Rectal smooth muscle tissue (tissue), 1 donor: ENCODE data around the gene DSCAM.

Source experiments
- H3K27ac ChIP-seq: one replicate; pipeline ENCODE4 v1.7.0; 2013; ENCODE audit warnings: low read depth, low read length, inconsistent platforms
- H3K27me3 ChIP-seq: one replicate; pipeline ENCODE4 v1.7.0; 2013; ENCODE audit warnings: low read length; ENCODE audit not compliant: control insufficient read depth, insufficient read depth
- H3K36me3 ChIP-seq: one replicate; pipeline ENCODE4 v1.7.0; 2013; ENCODE audit warnings: low read length; ENCODE audit not compliant: control insufficient read depth, insufficient read depth
- H3K4me1 ChIP-seq: one replicate; pipeline ENCODE4 v1.7.0; 2013; ENCODE audit warnings: low read length; ENCODE audit not compliant: control insufficient read depth, insufficient read depth
- H3K4me3 ChIP-seq: one replicate; pipeline ENCODE4 v1.7.0; 2013; ENCODE audit warnings: low read length
- H3K9ac ChIP-seq: one replicate; pipeline ENCODE4 v1.7.0; 2013; ENCODE audit warnings: low read length

Gene DSCAM

DNA sequence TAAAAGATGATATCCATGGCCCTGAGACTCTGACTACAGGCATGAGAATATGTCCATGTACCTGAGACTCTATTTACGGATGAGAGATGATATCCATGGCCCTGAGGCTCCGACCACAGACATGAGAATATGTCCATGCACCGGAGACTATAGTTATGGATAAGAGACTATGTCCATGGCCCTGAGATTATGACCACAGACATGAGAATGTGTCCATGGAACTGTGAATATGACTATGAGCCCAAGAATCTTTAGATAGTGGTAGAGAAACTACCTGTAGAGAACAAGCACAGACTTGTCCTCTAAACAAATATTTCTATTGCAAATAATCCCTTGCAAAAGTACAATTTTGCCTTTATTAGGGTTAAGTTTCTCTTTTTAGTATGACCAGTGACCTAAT lies 716.5 kb downstream of the DSCAM start:
- Histone ChIP-seq H3K4me3 (no peak overlapping the region), H3K36me3 (no peaks in the 10 kb centered on the region), H3K27me3 (no peaks in the 10 kb centered on the region), H3K4me1 (no peaks in the 10 kb centered on the region), H3K9ac (no peak overlapping the region), H3K27ac (no peak overlapping the region)

DNA sequence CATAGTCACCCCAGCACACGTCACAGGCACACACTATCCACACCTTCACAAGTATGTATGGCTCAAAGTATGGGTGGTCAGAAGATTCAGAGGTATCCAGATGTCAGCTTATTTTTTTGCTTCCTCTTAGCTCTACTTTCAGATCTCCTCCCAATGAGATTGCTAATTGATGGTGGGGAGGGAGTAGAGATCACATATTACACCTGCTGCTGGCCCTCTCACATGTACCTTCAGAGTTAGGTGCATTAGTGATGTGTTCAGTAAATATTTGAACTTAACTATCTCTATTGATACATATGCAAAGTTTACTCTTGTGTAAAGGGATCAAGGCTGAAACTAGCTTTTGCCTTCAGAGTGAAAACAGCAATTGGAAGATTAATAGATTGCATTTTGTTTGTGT lies 717.1 kb downstream of the DSCAM start:
- Histone ChIP-seq H3K9ac (no peak overlapping the region), H3K36me3 (no peaks in the 10 kb centered on the region), H3K4me1 (no peaks in the 10 kb centered on the region), H3K4me3 (no peak overlapping the region), H3K27ac (no peak overlapping the region), H3K27me3 (no peaks in the 10 kb centered on the region)

DNA sequence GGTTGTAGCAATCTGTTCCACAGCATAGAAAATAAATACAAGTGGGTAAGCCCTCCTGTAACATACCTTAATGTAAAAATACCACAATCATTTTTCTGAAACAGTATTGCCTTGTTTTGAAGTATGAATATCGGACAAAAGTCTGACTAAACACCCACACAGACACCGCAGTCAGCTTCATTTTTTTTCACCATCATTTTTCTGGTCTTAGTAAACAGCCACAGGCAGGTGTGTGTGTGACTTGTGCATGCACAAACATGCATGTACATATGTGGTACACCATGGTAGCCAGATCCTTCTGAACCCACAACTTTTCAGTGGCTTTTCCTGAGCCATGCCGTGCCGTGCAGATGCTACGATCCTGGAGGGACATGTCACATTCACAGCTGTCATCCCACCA lies 718.1 kb downstream of the DSCAM start:
- H3K9ac ChIP-seq = no peak overlapping the region
- H3K27ac ChIP-seq = no peak overlapping the region
- H3K4me3 ChIP-seq = no peak overlapping the region
- H3K4me1 ChIP-seq = no peaks in the 10 kb centered on the region
- no peaks in the 10 kb centered on the region for H3K36me3 ChIP-seq
- no peaks in the 10 kb centered on the region for H3K27me3 ChIP-seq

DNA sequence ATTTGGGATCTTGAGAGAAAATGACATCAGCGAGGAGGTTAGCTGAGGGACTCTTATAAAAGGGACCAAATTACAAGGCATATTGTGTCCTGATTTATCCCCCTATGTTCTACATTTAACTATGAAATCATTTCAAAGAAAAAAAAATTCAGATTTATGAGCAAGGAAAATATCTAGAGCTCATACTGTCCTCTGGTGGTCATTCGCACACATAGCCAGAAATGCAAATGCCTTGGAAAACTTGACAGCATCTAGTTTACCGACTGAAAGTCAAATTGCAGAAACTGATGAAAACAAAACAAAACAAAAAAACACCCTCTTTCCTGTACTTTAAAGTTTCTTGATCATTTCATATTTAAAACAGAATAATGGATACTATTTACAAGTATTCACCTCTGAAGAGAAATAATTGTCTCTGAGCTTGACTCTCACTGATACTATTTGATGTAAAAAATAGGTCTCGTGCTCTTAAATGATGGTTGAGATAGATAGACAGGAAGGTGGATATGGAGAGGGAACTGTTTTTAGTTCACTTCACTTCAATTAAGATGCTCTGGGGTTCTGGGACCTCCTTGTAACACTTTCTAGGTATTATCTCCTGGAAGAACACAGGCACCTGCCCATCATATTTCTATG lies 725.9 kb downstream of the DSCAM start:
- Histone ChIP-seq H3K4me3 (no peak overlapping the region), H3K27me3 (no peaks in the 10 kb centered on the region), H3K9ac (no peak overlapping the region)

DNA sequence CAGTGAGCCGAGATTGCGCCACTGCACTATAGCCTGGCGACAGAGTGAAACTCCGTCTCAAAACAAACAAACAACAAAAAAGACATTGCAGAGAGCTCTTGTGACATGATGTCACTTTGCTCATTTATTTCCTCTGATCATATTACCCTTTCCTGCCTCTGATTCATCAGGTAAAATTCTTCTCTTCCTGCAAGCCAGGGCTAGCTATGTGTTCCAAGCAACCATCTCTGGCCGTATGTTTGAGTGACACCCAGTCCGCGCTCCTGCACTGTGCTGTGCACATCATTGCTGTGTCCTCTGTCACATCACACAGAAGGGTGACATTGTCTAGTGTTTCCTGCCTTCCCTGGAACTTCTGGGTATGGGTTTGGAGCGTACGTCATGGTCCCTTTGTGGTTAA lies 728.4 kb downstream of the DSCAM start:
- H3K4me3 ChIP-seq = no peak overlapping the region
- no peak overlapping the region for H3K27ac ChIP-seq
- H3K27me3 ChIP-seq = no peaks in the 10 kb centered on the region
- no peaks in the 10 kb centered on the region for H3K36me3 ChIP-seq
- no peak overlapping the region for H3K9ac ChIP-seq
- no peaks in the 10 kb centered on the region for H3K4me1 ChIP-seq

More for the DNA sequence above, 725.9 kb downstream of the DSCAM start:
- Histone ChIP-seq H3K27ac (no peak overlapping the region), H3K36me3 (no peaks in the 10 kb centered on the region), H3K4me1 (no peaks in the 10 kb centered on the region)

DNA sequence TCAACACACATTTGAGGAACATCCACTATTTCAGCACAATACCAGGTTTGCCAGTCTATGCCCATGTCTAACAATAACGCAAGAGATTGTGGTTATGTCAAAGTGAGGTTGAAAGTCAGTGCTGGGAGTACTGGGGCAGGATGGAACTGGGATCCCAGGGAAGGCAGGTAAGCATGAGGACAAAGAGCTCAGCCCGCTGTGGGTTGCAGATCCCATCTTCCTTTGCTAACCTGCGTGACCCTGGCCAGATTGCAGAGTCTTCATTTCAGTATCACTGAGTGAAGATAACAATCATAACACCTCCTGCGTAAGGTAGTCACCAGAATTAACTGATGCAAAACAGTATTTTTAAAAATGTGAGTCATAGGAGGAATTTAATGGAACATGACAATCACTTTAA lies 729.7 kb downstream of the DSCAM start:
- no peaks in the 10 kb centered on the region for H3K36me3 ChIP-seq
- H3K27ac ChIP-seq = no peak overlapping the region
- no peak overlapping the region for H3K9ac ChIP-seq
- no peaks in the 10 kb centered on the region for H3K4me1 ChIP-seq
- H3K27me3 ChIP-seq = no peaks in the 10 kb centered on the region
- H3K4me3 ChIP-seq = no peak overlapping the region

DNA sequence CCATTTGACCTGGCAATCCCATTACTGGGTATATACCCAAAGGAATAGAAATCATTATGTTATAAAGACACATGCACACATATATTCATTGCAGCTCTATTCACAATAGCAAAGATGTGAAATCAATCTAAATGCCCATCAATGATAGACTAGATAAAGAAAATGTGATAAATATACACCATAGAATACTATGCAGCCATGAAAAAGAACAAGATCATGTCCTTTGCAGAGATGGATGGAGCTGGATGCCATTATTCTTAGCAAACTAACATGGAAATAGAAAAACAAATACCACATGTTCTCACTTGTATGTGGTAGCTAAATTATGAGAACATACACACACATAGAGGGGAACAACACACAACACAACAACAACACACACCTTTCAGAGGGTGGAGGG lies 731.2 kb downstream of the DSCAM start:
- H3K4me1 ChIP-seq = no peaks in the 10 kb centered on the region
- H3K27me3 ChIP-seq = no peaks in the 10 kb centered on the region
- H3K9ac ChIP-seq = no peak overlapping the region
- no peak overlapping the region for H3K4me3 ChIP-seq
- no peak overlapping the region for H3K27ac ChIP-seq
- H3K36me3 ChIP-seq = no peaks in the 10 kb centered on the region

DNA sequence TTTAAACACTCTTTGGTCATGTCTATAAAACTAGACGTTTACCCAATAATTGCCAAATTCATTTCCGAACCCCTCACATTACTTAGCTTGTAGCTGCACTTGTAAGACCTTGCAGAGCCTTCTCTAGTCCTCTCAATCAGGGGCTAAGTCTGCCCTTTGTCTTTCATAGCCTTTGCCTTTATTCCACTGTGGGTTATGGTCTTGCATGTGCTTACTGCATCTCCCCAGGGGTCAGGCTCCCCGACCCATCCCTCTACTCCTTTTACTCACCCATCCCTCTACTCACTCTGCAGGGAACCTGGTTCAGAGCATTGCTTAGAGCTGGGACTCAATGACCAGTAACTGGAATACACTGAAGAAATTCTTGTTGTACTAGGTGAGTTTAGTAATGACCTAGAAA lies 744.3 kb downstream of the DSCAM start:
- no peak overlapping the region for H3K27ac ChIP-seq
- no peak overlapping the region for H3K4me3 ChIP-seq
- no peak overlapping the region for H3K9ac ChIP-seq
- H3K27me3 ChIP-seq = no peaks in the 10 kb centered on the region
- no peaks in the 10 kb centered on the region for H3K4me1 ChIP-seq
- no peaks in the 10 kb centered on the region for H3K36me3 ChIP-seq

DNA sequence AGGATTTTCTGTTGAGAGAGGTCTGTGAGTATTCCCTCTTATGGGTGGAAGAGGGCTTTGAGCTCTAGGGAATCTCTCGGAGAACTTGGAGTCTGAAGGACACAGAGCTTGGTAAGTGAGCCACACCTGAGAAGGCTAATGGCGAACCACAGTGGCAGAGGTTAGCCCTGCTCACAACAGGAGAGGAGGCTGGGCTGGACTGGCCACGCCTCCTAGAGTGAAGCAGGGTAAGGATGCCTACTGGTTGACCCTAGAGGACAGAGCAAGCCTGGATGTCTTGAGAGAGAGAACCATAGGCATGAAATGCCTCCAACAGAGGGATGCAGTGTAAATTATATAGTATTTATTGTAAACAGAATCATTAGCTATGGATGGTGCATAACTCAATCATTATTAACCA lies 747.1 kb downstream of the DSCAM start:
- Histone ChIP-seq H3K4me3 (no peak overlapping the region), H3K4me1 (no peaks in the 10 kb centered on the region), H3K27ac (no peak overlapping the region), H3K27me3 (no peaks in the 10 kb centered on the region), H3K9ac (no peak overlapping the region), H3K36me3 (no peaks in the 10 kb centered on the region)

DNA sequence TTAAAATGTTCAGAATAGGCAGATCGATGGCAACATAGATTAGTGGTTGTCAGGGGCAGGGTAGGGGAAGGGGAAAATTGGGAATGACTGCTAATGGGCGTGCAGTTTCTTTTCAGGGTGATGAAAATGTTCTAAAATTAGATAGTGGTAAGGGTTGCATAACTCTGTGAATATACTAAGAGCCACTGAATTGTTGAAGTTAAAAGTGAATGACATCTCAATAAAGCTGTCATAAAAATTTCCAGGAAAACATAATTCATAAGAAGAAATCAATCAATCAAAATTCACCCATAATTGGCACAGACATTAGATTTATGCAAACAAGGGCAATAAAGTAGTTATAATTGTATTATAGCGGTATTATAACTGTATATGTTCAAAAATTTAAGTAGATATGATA lies 751.5 kb downstream of the DSCAM start:
- H3K36me3 ChIP-seq = no peaks in the 10 kb centered on the region
- no peak overlapping the region for H3K9ac ChIP-seq
- H3K27me3 ChIP-seq = no peaks in the 10 kb centered on the region
- no peaks in the 10 kb centered on the region for H3K4me1 ChIP-seq
- no peak overlapping the region for H3K4me3 ChIP-seq
- H3K27ac ChIP-seq = no peak overlapping the region

DNA sequence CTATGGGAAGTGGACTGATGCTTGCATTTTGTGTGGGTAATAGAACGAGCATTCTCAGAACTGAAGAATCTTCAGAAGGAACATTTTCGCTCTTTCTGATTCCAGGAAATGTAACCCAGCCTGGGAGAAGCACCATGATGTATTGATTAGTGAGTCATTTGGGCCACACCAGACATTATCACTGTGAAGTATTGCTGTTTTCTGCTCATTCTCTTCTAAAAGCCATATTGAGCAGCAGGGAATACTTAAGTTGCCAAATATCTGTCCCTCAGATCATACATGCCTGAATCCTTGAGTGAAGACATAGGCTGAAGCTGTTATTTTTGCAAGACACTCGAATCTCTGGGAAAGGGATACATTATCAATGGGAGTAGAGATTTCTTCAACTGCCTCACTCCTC lies 766.6 kb downstream of the DSCAM start:
- Histone ChIP-seq H3K27ac (no peak overlapping the region), H3K27me3 (no peaks in the 10 kb centered on the region), H3K9ac (no peak overlapping the region), H3K36me3 (no peaks in the 10 kb centered on the region), H3K4me1 (no peaks in the 10 kb centered on the region), H3K4me3 (no peak overlapping the region)

DNA sequence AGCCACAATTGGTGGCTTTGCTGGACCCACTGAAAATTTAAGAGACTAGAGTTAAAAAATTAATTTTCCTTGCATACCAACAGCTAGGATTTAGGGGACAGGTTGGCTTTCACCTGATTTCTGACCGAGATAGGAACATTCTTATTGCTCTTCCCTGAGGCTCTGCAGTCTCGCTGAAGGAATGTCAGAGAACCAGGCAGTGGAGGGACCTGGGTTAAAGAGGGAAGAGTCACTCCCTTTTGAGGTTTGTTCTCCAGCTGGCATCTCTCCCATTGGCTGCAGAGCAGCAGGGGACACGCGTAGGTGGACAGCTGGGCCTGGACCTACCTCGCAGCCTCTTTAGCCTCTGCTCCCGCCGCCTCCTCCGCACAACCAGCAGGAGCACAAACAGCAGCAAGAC lies 772.2 kb downstream of the DSCAM start:
- H3K9ac ChIP-seq = no peak overlapping the region
- H3K36me3 ChIP-seq = no peaks in the 10 kb centered on the region
- H3K27ac ChIP-seq = peak overlapping the region; percentile 63
- H3K4me3 ChIP-seq = no peak overlapping the region
- no peaks in the 10 kb centered on the region for H3K27me3 ChIP-seq
- peaks cover 4% of the 10 kb centered on the region for H3K4me1 ChIP-seq

DNA sequence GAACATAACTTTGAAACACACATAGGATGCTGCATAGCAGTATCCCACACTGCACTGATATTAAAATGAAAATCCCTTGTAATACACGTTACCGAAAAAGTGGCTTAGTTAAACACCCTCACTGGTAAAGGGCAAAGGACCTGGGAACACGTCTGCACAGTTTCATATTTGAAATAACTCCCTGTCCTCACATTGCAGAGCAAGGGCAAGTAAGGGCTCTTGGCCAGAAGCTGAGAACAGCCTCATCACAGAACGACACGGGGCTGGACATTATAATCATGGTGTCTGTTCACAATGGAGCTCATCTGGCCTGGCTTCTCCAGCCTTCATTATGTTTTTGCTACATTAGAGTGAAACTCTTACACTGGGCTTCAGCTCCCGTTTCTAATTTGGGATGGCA lies 772.8 kb downstream of the DSCAM start:
- Histone ChIP-seq H3K9ac (no peak overlapping the region), H3K4me3 (no peak overlapping the region), H3K27me3 (no peaks in the 10 kb centered on the region), H3K36me3 (no peaks in the 10 kb centered on the region), H3K4me1 (peaks cover 4% of the 10 kb centered on the region), H3K27ac (peak overlapping the region; percentile 63)
